GM19455 (cell line): ENCODE measurements around the gene PRAMEF7.
"Not testable (repeated sequence)": the region's sequence is repeated elsewhere in the genome, so short reads cannot be mapped to it uniquely, and the experiment has no call there.

Source experiments
- ATAC-seq: cut with Tn5 transposase; IDR thresholded peaks from one replicate; pipeline ENCODE4 v1.9.1; 2021; ENCODE audit not compliant: unreplicated experiment

Gene PRAMEF7

GRCh38 chr1:12916310-12916709, at the start of gene PRAMEF7:
Gene PRAMEF7, plus strand, starts transcription at chr1:12916610. Its CDS starts 1,083 bp downstream, at chr1:12917693.
- ATAC-seq, result not testable (repeated sequence)

- not testable (repeated sequence) for ATAC-seq
These were observed 38.0 kb upstream of the PRAMEF7 start for GRCh38 chr1:12878453-12878852.

DNA sequence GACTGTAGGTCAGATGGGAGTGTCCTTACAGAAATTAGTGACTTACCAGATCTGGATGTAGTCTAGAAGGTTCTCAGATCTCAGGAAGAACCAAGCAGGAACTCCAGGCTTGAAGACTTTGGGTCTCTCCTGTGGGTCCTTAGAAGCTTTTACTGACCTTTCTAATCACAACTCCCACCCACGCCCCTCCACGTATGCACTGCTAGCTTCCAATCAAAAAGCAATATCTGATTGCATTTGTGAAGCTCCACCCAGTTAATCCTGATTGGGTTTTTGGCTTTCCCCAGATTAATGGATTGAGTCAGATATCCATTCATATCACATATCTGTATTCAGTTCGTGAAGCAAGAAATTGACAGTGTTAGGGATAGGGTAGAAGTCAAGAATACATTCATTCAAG, 30.3 kb upstream of the PRAMEF7 start, which contains the start of gene PRAMEF4:
PRAMEF4 (minus strand) TSS at position 101 of the 400 bp plus-strand sequence. CDS start 2,807 bp downstream, outside the sequence.
- not testable (repeated sequence) for ATAC-seq

DNA sequence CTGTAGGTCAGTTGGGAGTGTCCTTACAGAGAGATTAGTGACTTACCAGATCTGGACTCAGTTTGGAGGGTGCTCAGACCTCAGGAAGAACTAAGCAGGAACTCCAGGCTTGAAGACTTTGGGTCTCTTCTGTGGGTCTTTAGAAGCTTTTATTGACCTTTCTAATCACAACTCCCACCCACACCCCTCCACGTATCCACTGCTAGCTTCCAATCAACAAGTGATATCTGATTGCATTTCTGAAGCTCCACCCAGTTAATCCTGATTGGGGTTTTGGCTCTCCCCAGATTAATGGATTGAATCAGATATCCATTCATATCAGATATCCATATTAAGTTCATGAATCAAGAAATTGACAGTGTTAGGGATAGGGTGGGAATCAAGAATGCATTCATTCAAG, 18.2 kb upstream of the PRAMEF7 start, which contains the start of gene PRAMEF10:
PRAMEF10 (minus strand) TSS at position 101 of the 400 bp plus-strand sequence. CDS start 2,423 bp downstream, outside the sequence.
- not testable (repeated sequence) for ATAC-seq

GRCh38 chr1:12899186-12899585, 17.2 kb upstream of the PRAMEF7 start:
- ATAC-seq, result not testable (repeated sequence)

DNA sequence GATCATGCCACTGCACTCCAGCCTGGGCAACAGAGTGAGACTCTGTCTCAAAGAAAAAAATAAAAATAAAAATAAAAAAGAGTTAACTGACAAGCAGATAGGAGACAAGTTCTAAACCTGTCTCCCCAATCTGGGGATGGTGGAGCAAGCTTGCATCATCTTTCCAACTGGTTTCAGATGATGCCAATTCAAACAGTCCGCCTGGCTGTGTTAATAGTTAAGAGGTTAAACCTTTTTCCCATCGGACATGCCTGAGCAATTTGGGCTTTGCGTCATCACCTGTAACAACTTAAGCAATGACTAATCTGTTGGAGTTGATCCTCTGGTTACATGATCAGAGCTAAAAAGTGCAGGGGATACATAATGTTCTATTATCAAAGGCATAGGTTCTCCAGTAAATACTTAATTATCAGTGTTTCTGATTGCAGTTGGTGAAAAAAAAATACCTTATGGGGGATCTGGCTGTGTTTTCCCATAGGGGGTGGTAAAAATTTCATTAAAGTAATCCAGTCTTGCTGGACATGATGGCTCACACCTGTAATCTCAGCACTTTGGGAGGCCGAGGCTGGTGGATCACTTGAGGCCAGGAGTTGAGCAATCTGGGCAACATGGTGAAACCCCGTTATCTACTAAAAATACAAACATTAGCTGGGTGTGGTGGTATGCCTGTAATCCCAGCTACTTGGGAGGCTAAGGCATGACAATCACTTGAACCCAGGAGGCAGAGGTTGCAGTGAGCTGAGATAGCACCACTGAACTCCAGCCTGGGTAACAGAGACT, 12.4 kb upstream of the PRAMEF7 start:
- not testable (repeated sequence) for ATAC-seq

DNA sequence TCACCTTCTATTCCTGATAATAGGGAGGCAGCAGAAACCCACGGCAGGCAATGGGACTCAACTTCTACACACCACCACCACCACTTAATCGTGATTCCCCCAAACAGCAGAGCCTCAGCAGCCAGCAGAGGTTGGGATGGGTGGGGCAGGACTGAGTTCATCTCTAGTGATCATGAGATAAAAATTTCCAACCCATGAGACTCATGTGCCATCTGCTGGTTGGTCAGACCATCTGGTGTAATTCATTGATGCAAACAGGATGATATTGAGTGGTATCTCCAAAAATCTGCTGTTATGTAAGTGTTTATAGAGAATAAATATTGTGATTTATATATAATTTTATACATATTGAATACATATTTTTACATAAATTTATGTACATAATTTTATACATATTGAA, 5.3 kb downstream of the PRAMEF7 start:
- not testable (repeated sequence) for ATAC-seq

DNA sequence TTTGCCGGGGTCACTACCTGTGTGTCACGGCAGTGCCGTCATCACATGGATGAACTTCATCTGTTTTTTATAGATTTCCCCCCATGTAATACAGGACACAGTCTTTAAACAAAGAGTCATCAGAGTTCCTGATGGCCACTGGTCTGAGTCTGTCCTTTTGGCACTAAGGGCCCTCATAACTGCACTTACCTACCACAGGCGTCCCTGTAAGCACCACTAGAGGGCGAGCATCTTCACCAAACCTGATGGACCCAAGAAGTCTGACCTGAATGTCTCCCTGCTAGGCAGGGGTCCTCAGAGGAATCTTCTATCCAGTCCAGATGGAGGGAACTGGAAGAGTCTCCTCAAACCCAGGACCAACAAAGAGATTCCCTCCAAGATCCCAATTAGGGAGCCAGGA, 8.0 kb downstream of the PRAMEF7 start:
- not testable (repeated sequence) for ATAC-seq

DNA sequence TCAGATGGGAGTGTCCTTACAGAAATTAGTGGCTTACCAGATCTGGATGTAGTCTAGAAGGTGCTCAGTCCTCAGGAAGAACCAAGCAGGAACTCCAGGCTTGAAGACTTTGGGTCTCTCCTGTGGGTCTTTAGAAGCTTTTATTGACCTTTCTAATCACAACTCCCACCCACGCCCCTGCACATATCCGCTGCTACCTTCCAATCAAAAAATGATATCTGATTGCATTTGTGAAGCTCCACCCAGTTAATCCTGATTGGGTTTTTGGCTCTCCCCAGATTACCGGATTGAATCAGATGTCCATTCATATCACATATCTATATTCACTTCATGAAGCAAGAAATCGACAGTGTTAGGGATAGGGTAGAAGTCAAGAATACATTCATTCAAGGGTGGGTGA, 31.1 kb downstream of the PRAMEF7 start, which contains the start of gene PRAMEF6:
PRAMEF6 (minus strand) TSS at position 101 of the 400 bp plus-strand sequence. CDS start 5,062 bp downstream, outside the sequence.
- not testable (repeated sequence) for ATAC-seq
